ENCODE measurements around the gene FHIT.

Gene FHIT

GRCh38 chr3:60399861-60400845 lies 851.1 kb downstream of the FHIT start:
- no peak for DNase-seq (ENCODE audit: low read depth)

DNA sequence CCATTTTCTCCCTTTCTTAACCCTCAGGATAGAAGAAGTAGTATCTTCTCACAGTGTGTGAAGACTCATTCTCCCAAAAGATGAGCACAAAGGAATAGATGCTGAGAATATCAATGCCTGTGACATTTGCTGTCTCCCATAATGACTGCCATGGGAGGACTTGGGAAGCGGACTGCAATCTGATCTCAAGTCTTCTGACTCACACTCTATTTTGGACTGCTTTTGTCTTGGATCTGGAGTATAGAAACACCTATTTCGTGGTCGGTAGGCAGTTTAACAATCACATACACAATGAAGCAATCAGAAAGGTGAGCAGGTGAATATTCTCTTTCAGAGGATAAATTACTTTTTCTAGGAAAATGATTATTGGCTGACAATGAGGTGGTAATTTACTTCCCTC lies 852.0 kb downstream of the FHIT start:
- no peak for DNase-seq (ENCODE audit: low read depth)

- no peak for DNase-seq (ENCODE audit: low read depth)
Measured at GRCh38 chr3:60395173-60395762, 856.0 kb downstream of the FHIT start.

DNA sequence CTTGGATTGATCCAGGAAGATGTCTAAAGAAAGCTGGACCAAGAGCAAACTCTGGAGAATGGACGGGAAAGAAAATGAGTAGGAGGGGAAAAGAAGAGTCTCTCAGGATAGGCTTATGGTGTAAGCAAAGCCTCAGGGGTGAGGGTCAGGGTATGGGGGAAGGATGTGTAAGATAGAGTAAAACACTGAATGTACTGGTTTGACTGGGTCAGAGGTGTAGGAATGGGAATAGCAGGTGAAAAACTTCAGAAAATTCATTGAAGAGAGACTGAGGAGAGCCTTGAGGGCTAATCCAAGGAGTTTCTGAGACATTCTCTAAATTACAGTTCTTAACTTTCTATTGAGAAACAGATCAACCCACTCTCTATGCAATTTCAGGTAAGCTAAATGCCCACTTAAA lies 857.3 kb downstream of the FHIT start:
- no peak for DNase-seq (ENCODE audit: low read depth)

DNA sequence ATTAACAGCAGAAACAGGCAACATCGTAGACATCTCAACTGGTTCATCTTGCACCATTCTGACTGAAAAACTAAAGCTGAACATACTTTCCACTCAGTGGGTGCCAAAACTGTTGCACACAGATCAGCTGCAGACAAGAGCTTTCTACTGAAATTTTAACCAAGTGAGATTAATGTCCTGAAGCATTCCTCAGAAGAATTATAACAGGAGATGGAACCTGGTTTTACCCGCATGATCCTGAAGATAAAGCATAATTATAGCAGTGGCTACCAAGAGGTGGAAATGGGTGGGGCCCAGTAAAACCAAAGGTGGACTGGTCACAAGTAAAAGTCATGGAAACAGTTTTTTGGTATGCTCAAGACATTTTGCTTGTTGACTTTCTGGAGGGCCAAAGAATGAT lies 858.8 kb downstream of the FHIT start:
- no peak for DNase-seq (ENCODE audit: low read depth)

DNA sequence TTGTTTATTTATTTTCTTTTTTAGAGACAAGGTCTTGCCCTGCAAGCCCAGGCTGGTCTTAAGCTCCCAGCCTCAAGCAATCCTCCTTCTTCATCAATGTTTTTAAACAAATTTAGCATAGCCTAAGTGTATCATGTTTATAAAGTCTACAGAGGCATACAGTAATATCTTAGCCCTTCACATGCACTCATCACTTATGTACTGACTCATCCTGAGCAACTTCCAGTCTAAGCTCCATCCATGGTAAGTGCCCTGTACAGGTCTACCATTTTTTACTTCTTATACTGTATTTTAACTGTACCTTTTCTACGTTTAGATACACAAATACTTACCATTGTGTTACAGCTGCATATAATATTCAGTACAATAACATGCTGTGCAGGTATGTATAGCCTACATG lies 860.0 kb downstream of the FHIT start:
- no peak for DNase-seq (ENCODE audit: low read depth)

- DNase-seq (ENCODE audit: low read depth): no peak
Measured at GRCh38 chr3:60388731-60389130, 862.5 kb downstream of the FHIT start.

- no peak for DNase-seq (ENCODE audit: low read depth)
Measured at GRCh38 chr3:60386306-60386705, 864.9 kb downstream of the FHIT start.

GRCh38 chr3:60384341-60384740 lies 866.9 kb downstream of the FHIT start:
- no peak for DNase-seq (ENCODE audit: low read depth)

DNA sequence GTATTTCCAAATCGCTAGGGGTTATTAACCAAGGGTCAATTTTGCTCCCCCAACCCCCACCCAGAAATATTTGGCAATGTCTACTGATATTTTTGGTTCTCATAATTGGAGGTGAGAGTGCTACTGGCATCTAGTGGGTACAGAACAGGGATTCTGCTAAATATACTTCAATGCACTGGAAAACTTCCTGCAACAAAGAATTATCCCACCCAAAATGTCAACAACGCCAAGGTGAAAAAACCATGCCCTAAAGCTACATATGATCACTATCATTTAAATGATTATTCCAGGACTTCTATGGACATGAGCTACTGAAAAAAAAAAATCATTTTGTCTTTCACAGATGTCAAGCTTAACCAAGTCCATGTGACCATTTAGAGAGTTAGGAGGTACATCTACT lies 867.9 kb downstream of the FHIT start:
- DNase-seq (ENCODE audit: low read depth): no peak

- no peak for DNase-seq (ENCODE audit: low read depth)
Measured at GRCh38 chr3:60366486-60366885, 884.8 kb downstream of the FHIT start.

- DNase-seq (ENCODE audit: low read depth): no peak
Measured at GRCh38 chr3:60365360-60365759, 885.9 kb downstream of the FHIT start.

- no peak for DNase-seq (ENCODE audit: low read depth)
Measured at GRCh38 chr3:60364475-60364874, 886.8 kb downstream of the FHIT start.

GRCh38 chr3:60363817-60364216 lies 887.4 kb downstream of the FHIT start:
- DNase-seq (ENCODE audit: low read depth): no peak

DNA sequence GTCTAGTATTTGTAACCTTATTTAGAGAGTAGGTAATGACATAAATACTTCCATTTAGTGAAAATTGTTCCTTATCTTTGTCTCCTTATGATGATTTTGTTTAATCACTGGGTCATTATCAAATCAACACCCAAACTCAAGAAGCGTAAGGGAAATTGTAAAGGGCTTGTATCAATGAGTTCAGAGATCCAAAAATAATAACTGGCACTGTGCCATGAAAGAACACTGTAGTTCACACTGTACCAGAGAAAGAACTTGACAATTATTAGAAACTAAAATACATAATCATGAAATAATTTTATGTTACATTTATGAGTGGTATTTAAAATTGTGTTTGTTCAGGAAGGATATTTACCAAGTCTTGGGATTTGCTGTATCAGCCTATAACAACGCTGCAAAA lies 895.4 kb downstream of the FHIT start:
- DNase-seq (ENCODE audit: low read depth): no peak

GRCh38 chr3:60351481-60351880 lies 899.8 kb downstream of the FHIT start:
- no peak for DNase-seq (ENCODE audit: low read depth)

- DNase-seq (ENCODE audit: low read depth): no peak
Measured at GRCh38 chr3:60344340-60344739, 906.9 kb downstream of the FHIT start.

- no peak for DNase-seq (ENCODE audit: low read depth)
Measured at GRCh38 chr3:60343831-60344230, 907.4 kb downstream of the FHIT start.

DNA sequence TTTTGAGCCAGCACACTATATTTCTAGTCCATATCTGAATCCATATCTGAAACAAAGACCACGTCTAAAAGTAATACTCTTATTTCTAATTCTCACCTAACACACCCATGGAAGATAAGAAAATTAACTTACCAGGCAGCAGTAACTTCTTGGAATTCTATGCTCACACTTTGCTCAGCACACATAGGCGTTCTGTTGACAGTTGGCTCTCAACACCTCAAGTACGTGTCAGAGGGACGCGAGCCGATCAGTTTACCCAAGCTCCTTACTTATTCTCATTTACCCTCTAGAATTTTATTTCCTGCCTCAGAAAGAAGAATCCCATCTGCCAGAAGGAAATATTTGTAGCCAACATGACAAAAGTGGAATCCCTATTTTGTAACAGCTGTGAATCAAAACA lies 911.9 kb downstream of the FHIT start:
- DNase-seq (ENCODE audit: low read depth): no peak

DNA sequence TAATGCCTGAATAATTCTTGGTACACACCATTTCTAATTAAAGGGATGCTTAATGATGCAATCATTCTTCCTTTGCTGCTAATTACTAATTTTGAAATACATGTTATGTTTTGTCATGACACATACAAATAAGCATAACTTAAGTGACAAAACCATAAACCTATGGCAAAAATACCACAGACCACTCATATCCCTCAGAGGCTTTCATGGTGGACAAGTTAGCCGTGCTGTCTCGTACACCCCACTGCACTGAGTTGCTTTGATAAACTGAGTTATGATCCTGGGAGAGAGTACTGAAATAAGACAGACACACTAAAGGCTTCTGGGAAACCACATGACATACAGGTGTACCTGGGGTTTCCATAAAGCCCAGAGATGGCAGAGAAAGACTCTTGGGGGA lies 913.8 kb downstream of the FHIT start:
- no peak for DNase-seq (ENCODE audit: low read depth)

DNA sequence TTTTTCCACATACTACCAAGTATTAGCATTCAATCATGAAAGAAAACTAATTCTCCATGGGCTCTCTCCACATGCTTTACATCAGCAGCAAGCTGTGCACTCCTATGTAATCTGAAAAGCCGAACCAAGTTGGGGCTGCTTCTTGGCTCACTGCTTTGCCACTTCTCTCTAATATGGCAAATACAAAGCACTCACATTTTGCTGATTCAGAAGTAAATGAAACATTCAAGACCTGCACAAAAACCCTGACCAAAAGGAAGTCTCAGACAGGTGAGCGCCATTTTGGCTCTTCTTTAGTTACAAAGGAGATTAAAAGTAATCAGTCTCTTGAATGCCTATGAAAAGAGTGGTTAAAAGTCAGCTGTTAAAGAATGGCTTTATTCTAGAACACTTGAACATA lies 915.2 kb downstream of the FHIT start:
- no peak for DNase-seq (ENCODE audit: low read depth)

DNA sequence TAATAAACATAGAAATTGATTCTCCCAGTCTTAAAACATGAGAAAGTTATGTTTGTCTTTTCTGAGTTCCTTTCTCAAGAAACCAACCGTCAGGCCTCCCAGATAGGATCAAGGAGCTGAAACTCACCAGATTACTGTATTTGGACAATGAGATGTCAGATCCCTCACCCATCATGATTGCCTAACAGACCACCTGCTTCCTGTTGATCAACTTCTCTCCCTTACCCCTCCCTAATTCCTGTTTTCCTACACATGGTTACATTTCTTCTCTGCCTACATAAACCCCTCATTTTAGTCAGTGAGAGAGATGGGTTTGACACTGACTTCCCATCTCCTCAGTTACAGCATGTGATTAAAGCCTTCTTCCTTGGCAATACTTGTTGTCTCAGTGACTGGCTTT lies 917.5 kb downstream of the FHIT start:
- DNase-seq (ENCODE audit: low read depth): no peak

DNA sequence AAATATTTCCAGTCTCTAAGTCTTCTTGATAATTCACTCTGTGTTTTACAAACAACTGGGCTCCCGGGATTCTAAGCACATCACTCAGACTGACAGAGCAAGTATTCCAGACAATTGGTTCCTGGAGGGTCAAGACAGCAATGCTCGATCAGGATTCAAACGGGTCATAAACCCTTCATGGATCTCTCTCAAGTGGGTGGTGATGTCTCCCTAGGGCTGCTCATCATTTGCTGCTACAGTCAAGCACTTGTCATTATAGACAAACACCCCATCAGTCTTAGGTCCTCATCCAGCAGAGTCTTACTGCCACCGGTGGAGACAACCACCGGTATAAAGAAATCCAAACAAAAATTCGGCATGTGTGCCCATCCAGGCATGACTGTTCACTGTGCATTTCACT lies 921.1 kb downstream of the FHIT start:
- no peak for DNase-seq (ENCODE audit: low read depth)

All from stimulated activated CD8-positive, alpha-beta memory T cell treated with anti-CD3 and anti-CD28 coated beads, Interleukin-12 subunit alpha, Interleukin-12 subunit beta, amount 100 ng/mL, for 4 hours (primary cell).